HG02970 (cell line): Measurements from ENCODE around the gene SSTR3.

Source experiments
- ATAC-seq: cut with Tn5 transposase; IDR thresholded peaks from one replicate; pipeline ENCODE4 v1.9.1; 2021; ENCODE audit warnings: mild to moderate bottlenecking, moderate library complexity, moderate number of reproducible peaks; ENCODE audit not compliant: unreplicated experiment, low FRiP score

Gene SSTR3

GRCh38 chr22:37183432-37184379 lies 28.6 kb downstream of the SSTR3 start:
- ATAC-seq = no peak

GRCh38 chr22:37182949-37183245 lies 29.4 kb downstream of the SSTR3 start:
- ATAC-seq = no peak

- no peak for ATAC-seq
These were observed 30.0 kb downstream of the SSTR3 start for GRCh38 chr22:37182101-37182948.

GRCh38 chr22:37181681-37182080 lies 30.6 kb downstream of the SSTR3 start:
- ATAC-seq = no peak

- no peak for ATAC-seq
These were observed 31.6 kb downstream of the SSTR3 start for GRCh38 chr22:37180531-37181231.

- ATAC-seq = no peak
These were observed 32.5 kb downstream of the SSTR3 start for GRCh38 chr22:37179622-37180420.

- ATAC-seq = no peak
These were observed 33.2 kb downstream of the SSTR3 start for GRCh38 chr22:37179126-37179470.

GRCh38 chr22:37178350-37179125 lies 33.7 kb downstream of the SSTR3 start:
- no peak for ATAC-seq

GRCh38 chr22:37177755-37178154 lies 34.5 kb downstream of the SSTR3 start:
- no peak for ATAC-seq

- ATAC-seq = no peak
These were observed 35.1 kb downstream of the SSTR3 start for GRCh38 chr22:37177221-37177620.

- ATAC-seq = no peak
These were observed 35.7 kb downstream of the SSTR3 start for GRCh38 chr22:37176464-37177061.

- ATAC-seq = no peak
These were observed 36.6 kb downstream of the SSTR3 start for GRCh38 chr22:37175414-37176281.

- ATAC-seq = no peak
These were observed 37.3 kb downstream of the SSTR3 start for GRCh38 chr22:37174964-37175363.

- no peak for ATAC-seq
These were observed 38.6 kb downstream of the SSTR3 start for GRCh38 chr22:37173709-37174108.

- ATAC-seq = no peak
These were observed 39.7 kb downstream of the SSTR3 start for GRCh38 chr22:37172266-37173245.

GRCh38 chr22:37171662-37172061 lies 40.6 kb downstream of the SSTR3 start:
- no peak for ATAC-seq
